K562 (cell line): ENCODE results near the gene KMT2A.

ENCODE experiments used
- E2F5 ChIP-seq: sonication (generic); formaldehyde crosslinking; IDR thresholded peaks from 2 replicates; pipeline ENCODE4 v1.8.0; 2022; ENCODE audit warnings: mild to moderate bottlenecking, missing genetic modification reagents
- MTA1 ChIP-seq: fragments of 450-650 bp; IDR thresholded peaks from 2 replicates; pipeline ENCODE4 v1.6.1; 2017; ENCODE audit warnings: borderline replicate concordance

- no peak for TF ChIP-seq MTA1
- TF ChIP-seq E2F5: no peak
Observed at GRCh38 chr11:118532852-118533768, 96.8 kb downstream of the KMT2A start.
